Measurements from ENCODE around the gene DAGLA. TPM values are rescaled to one million over a fixed set of nuclear protein-coding genes. Genes with fewer than 3 reads are reported as not detected.

Gene DAGLA
- total RNA-seq, 1 experiment from 2014 or later = 4.5 TPM

DNA sequence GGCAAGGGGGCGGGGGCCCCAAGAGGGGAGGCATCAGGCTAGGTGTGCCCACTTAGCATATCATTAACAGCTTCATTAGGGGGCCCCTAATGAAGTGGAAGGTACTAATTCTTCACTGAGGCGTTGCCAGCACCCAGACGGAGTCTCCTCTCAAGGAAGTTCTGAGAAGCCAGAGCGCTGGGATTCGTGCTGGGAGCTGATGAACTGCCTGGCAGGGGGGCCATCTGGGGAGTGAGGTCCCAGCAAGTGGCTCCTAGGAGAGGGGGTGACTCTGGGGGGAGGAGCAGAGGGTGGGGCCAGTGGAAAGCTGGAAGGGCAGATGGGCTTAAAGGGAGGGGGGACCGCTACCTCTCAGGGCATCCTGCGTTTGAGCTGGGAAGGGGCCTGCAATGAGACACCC lies 29.8 kb downstream of the DAGLA start:
- Histone ChIP-seq H2BK120ac (ENCODE audit: low read depth, low read length, poor library complexity, severe bottlenecking) (no peak overlapping the region), H2BK5ac (ENCODE audit: insufficient read length, low read length) (no peak overlapping the region), H3K9ac (ENCODE audit: extremely low read depth, insufficient read length, low read length) (no peak overlapping the region), H3K23me2 (ENCODE audit: insufficient read length, low read depth, low read length, poor library complexity, severe bottlenecking) (no peaks in the 10 kb centered on the region), H3K14ac (ENCODE audit: insufficient read depth, low read length) (no peak overlapping the region; the same call in 1 of the 2 replicates), H2BK15ac (ENCODE audit: low read depth, low read length) (no peak overlapping the region), H3K27me3 (ENCODE audit: insufficient read depth, low read length) (no peaks in the 10 kb centered on the region), H3K56ac (ENCODE audit: insufficient read length, low read depth, low read length) (no peak overlapping the region), H2AFZ (ENCODE audit: low read length) (no peak overlapping the region), H4K91ac (ENCODE audit: insufficient read length, low read depth, low read length) (no peak overlapping the region), H3K79me2 (ENCODE audit: insufficient read depth, low read length) (no peaks in the 10 kb centered on the region), H2AK5ac (ENCODE audit: insufficient read length, low read length) (no peak overlapping the region), H3K23ac (ENCODE audit: insufficient read length, low read depth, low read length) (no peak overlapping the region), H4K20me1 (ENCODE audit: control insufficient read depth, insufficient read depth, insufficient read length) (no peaks in the 10 kb centered on the region), H3K9me3 (ENCODE audit: control insufficient read depth, low read depth, low read length) (no peaks in the 10 kb centered on the region), H3K4me1 (ENCODE audit: insufficient read depth, low read length) (no peaks in the 10 kb centered on the region), H4K5ac (ENCODE audit: insufficient read length, low read depth, low read length) (no peak overlapping the region), H3K4me2 (ENCODE audit: insufficient read depth, insufficient read length, low read length) (no peak overlapping the region), H2BK20ac (ENCODE audit: low read depth, low read length, poor library complexity, severe bottlenecking) (no peak overlapping the region), H4K8ac (replicated peaks; ENCODE audit: insufficient read length, low read depth, low read length) (no peak overlapping the region), H3K18ac (ENCODE audit: insufficient read length, low read depth, low read length) (no peak overlapping the region), H3K79me1 (ENCODE audit: insufficient read depth, low read depth, low read length, poor library complexity, severe bottlenecking) (no peaks in the 10 kb centered on the region), H3K27ac (ENCODE audit: insufficient read length, low read depth, low read length) (no peak overlapping the region), H3T11ph (ENCODE audit: low read length) (no peak overlapping the region), H3K4ac (ENCODE audit: low read depth, low read length) (no peak overlapping the region), H2BK12ac (ENCODE audit: insufficient read length, low read depth, low read length) (no peak overlapping the region)
- no peak for DNase-seq
- no CpG with 5 or more reads among the region's 7 CpGs for WGBS (ENCODE audit: extremely low coverage, insufficient read length, low lambda C conversion rate)
- Mint-ChIP-seq H3K27ac (peak overlapping the region in 1 of 3 experiments; percentile 46; a peak in 2 of 7 replicates), H3K36me3 (ENCODE audit: insufficient read depth in 1 of 3, low read depth in 3 of 3) (no peaks in the 10 kb centered on the region), H3K4me3 (no peak overlapping the region), H3K9me3 (no peaks in the 10 kb centered on the region), H3K27me3 (ENCODE audit: low read depth) (no peaks in the 10 kb centered on the region), H3K4me1 (peaks cover 28 to 44% of the 10 kb centered on the region in 2 experiments)
- TF ChIP-seq, protein P1, sequence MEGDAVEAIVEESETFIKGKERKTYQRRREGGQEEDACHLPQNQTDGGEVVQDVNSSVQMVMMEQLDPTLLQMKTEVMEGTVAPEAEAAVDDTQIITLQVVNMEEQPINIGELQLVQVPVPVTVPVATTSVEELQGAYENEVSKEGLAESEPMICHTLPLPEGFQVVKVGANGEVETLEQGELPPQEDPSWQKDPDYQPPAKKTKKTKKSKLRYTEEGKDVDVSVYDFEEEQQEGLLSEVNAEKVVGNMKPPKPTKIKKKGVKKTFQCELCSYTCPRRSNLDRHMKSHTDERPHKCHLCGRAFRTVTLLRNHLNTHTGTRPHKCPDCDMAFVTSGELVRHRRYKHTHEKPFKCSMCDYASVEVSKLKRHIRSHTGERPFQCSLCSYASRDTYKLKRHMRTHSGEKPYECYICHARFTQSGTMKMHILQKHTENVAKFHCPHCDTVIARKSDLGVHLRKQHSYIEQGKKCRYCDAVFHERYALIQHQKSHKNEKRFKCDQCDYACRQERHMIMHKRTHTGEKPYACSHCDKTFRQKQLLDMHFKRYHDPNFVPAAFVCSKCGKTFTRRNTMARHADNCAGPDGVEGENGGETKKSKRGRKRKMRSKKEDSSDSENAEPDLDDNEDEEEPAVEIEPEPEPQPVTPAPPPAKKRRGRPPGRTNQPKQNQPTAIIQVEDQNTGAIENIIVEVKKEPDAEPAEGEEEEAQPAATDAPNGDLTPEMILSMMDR (conservative IDR thresholded peaks at IDR 0.05) = no peak

Measured in H9 (cell line).